ENCODE data around the gene KRTAP5-5.

Gene KRTAP5-5

GRCh38 chr11:1625541-1625940 is 4.0 kb upstream of the KRTAP5-5 start:
- no peaks in the 10 kb centered on the region for H3K79me2 ChIP-seq (ENCODE audit: insufficient read depth, low read length)
- H2AFZ ChIP-seq (ENCODE audit: low read length): no peak overlapping the region
- no peak overlapping the region for H3K4me2 ChIP-seq (ENCODE audit: low read length)
- no peaks in the 10 kb centered on the region for H4K20me1 ChIP-seq (ENCODE audit: insufficient read depth, low read length)
- no peaks in the 10 kb centered on the region for H3K4me1 ChIP-seq (ENCODE audit: insufficient read depth, low read length, severe bottlenecking)
- H3K27me3 ChIP-seq (ENCODE audit: insufficient read depth, low read length): 0 out of 2 replicates have a peak, but pooled peaks cover under 1% of the 10 kb centered on the region
- no peaks in the 10 kb centered on the region for H3K9me2 ChIP-seq (ENCODE audit: low read depth, low read length)
- no peaks in the 10 kb centered on the region for H3K36me3 ChIP-seq (ENCODE audit: insufficient read depth, low read length)
- no peaks in the 10 kb centered on the region for H3K9me3 ChIP-seq (ENCODE audit: low read length)
- no peak overlapping the region for H3K9ac ChIP-seq (ENCODE audit: low read length)
- no peaks in the 10 kb centered on the region for H3F3A ChIP-seq (ENCODE audit: insufficient read depth, low read length)
- H3K4me3 ChIP-seq (ENCODE audit: low read depth, low read length, poor library complexity, severe bottlenecking): no peak overlapping the region
- TF ChIP-seq EZH2 (IDR thresholded peaks at IDR 0.05; ENCODE audit: borderline replicate concordance, low read length) (no peak), CTCF (IDR thresholded peaks at IDR 0.05; ENCODE audit: low read length) (no peak)
- no peak overlapping the region for H3K27ac ChIP-seq (ENCODE audit: low read depth, low read length, poor library complexity, severe bottlenecking)

GRCh38 chr11:1628506-1629325 is 859 bp upstream of the KRTAP5-5 start:
- Histone ChIP-seq H3K27ac (ENCODE audit: low read depth, low read length, poor library complexity, severe bottlenecking) (no peak overlapping the region), H3K9ac (ENCODE audit: low read length) (no peak overlapping the region), H4K20me1 (ENCODE audit: insufficient read depth, low read length) (no peaks in the 10 kb centered on the region), H2AFZ (ENCODE audit: low read length) (no peak overlapping the region), H3F3A (ENCODE audit: insufficient read depth, low read length) (no peaks in the 10 kb centered on the region), H3K4me1 (ENCODE audit: insufficient read depth, low read length, severe bottlenecking) (no peaks in the 10 kb centered on the region), H3K4me2 (ENCODE audit: low read length) (no peak overlapping the region), H3K9me3 (ENCODE audit: low read length) (no peaks in the 10 kb centered on the region), H3K4me3 (ENCODE audit: low read depth, low read length, poor library complexity, severe bottlenecking) (no peak overlapping the region), H3K9me2 (ENCODE audit: low read depth, low read length) (no peaks in the 10 kb centered on the region), H3K36me3 (ENCODE audit: insufficient read depth, low read length) (no peaks in the 10 kb centered on the region), H3K79me2 (ENCODE audit: insufficient read depth, low read length) (no peaks in the 10 kb centered on the region), H3K27me3 (ENCODE audit: insufficient read depth, low read length) (peaks cover 3% of the 10 kb centered on the region; the same call in 1 of the 2 replicates)
- TF ChIP-seq EZH2 (IDR thresholded peaks at IDR 0.05; ENCODE audit: borderline replicate concordance, low read length): no peak
- TF ChIP-seq CTCF (IDR thresholded peaks at IDR 0.05; ENCODE audit: low read length): peak; percentile 93

GRCh38 chr11:1630271-1630670 is 696 bp downstream of the KRTAP5-5 start:
- Histone ChIP-seq H3K4me3 (ENCODE audit: low read depth, low read length, poor library complexity, severe bottlenecking) (no peak overlapping the region), H3K4me2 (ENCODE audit: low read length) (no peak overlapping the region), H3K9me2 (ENCODE audit: low read depth, low read length) (no peaks in the 10 kb centered on the region), H3K27me3 (ENCODE audit: insufficient read depth, low read length) (peaks cover 3% of the 10 kb centered on the region; the same call in 1 of the 2 replicates), H3K79me2 (ENCODE audit: insufficient read depth, low read length) (no peaks in the 10 kb centered on the region), H3K27ac (ENCODE audit: low read depth, low read length, poor library complexity, severe bottlenecking) (no peak overlapping the region), H2AFZ (ENCODE audit: low read length) (no peak overlapping the region), H4K20me1 (ENCODE audit: insufficient read depth, low read length) (no peaks in the 10 kb centered on the region), H3K9ac (ENCODE audit: low read length) (no peak overlapping the region), H3F3A (ENCODE audit: insufficient read depth, low read length) (no peaks in the 10 kb centered on the region), H3K9me3 (ENCODE audit: low read length) (no peaks in the 10 kb centered on the region), H3K36me3 (ENCODE audit: insufficient read depth, low read length) (no peaks in the 10 kb centered on the region), H3K4me1 (ENCODE audit: insufficient read depth, low read length, severe bottlenecking) (no peaks in the 10 kb centered on the region)
- no peak for TF ChIP-seq EZH2 (IDR thresholded peaks at IDR 0.05; ENCODE audit: borderline replicate concordance, low read length)
- TF ChIP-seq CTCF (IDR thresholded peaks at IDR 0.05; ENCODE audit: low read length): no peak

All from OCI-LY1 (cell line).